NOMO-1 treated with DMSO at 0.1 percent for 48 hours (cell line): ENCODE results near the gene METTL14.

Source experiments
- DNase-seq: peaks from one replicate; lab custom pipeline; 2025; ENCODE audit not compliant: unreplicated experiment; lab: John Stamatoyannopoulos, UW

METTL14 gene

GRCh38 chr4:118732591-118733330 lies 47.6 kb downstream of the METTL14 start:
- no peak for DNase-seq

- DNase-seq: no peak
Measured at GRCh38 chr4:118734491-118735205, 49.5 kb downstream of the METTL14 start.

GRCh38 chr4:118736900-118737299 lies 51.7 kb downstream of the METTL14 start:
- DNase-seq: no peak

DNA sequence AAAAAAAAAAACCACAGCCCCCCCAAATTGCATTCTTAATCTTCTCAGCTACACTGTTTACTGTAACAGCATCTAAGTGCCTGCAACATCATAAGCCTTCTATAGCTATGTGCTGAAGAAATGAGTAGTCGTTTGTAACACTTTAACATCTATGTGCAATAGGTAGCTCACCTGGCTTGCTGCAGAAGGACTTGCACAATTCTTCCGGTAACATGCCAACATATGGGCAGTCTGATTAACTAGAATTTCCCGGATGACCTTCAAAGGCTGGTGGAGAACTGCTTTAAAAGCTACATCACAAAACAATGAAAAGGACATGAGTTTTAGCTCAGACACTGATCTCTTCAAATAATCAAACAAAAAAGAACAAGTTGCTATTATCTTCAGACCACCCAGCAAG lies 52.9 kb downstream of the METTL14 start:
- DNase-seq: no peak

- DNase-seq: no peak
Measured at GRCh38 chr4:118739022-118739713, 54.0 kb downstream of the METTL14 start.

- no peak for DNase-seq
Measured at GRCh38 chr4:118740869-118741268, 55.7 kb downstream of the METTL14 start.

- DNase-seq: no peak
Measured at GRCh38 chr4:118741301-118741855, 56.2 kb downstream of the METTL14 start.

DNA sequence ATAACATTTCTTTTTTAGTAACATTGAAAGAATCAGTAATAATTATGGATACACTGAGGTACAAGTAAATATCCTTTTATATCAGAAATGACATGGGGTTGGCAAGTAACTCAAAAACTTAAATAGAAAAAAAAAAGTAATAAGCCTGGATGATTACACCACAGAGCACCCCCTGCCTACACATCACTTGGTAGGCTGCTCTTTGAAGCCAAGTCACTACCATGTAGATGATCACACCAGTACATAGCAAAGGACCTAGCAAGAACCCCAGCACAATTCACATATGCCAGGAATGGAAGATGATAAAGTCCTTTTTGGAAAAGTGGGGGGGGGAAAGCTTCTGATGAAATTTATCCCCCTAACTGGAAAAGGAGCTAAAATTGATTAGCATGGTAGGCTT lies 56.9 kb downstream of the METTL14 start:
- DNase-seq: no peak

DNA sequence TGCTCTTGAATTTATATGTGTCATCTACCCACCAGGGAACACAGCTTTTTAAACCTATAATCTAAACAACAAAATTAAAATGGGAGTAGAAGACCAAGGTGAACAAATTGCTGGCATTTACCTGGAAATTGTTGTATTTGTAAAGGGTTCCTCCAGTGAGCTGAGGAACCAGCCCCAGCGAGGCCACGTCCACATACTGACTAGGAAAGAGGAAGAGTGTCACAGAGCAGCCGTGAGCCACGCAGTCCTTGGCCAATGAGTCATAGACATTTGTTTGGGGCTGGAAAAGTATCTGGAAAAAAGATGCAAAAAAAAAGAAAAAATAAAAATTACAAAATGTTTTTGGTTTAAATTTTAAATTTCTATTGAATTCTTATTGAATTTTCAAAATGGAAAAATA lies 58.7 kb downstream of the METTL14 start:
- peak; percentile 31 for DNase-seq

DNA sequence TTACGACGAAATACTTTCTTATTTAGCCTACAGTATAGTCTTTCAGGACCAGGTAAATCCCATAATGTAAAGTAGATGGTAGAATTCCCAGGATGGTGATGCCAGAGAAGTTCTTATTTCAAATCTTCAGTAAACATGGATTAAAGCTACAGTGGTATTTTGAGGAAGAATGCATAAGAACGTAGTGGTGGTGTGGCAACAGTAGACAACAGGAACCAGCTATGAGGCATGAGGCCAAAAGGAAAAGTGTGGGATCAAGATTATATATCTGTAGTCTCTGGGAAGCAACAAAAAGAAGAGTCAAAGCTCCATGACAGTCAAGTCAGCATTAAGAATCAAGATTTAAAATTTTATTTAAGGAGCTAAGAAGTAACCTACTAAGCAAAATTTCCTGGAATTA lies 60.2 kb downstream of the METTL14 start:
- DNase-seq: no peak

- DNase-seq: no peak
Measured at GRCh38 chr4:118746251-118746919, 61.2 kb downstream of the METTL14 start.

DNA sequence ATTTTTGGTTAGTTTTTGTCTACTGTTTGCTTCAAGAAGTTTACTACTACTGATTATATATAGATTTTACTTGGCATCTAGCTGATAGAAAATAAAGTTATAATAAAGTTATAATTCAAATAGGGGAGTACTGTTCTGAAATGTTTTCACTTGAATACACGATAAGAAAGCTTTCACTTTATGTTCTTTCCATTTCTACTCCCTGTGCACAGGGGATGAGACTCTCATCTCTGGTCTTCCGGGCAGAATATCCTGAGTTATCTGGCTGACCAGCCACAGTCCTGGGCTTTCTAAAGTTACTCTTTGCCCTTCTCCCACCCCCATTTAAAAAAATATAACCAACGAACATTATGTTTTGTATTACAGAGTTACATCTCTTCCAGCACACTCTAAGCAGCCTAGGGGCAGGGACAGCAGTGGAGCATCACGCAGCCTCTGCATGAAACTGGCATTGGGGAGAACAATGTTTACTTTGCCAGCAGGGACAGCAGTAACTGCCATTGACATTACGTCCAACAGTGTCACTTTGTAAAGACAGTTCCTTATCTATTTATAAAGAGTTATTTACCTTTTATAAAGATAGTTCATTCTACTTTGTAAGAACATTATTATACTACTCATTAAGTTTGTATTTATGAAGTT lies 64.3 kb downstream of the METTL14 start:
- no peak for DNase-seq

GRCh38 chr4:118751629-118752323 lies 66.6 kb downstream of the METTL14 start:
- no peak for DNase-seq

DNA sequence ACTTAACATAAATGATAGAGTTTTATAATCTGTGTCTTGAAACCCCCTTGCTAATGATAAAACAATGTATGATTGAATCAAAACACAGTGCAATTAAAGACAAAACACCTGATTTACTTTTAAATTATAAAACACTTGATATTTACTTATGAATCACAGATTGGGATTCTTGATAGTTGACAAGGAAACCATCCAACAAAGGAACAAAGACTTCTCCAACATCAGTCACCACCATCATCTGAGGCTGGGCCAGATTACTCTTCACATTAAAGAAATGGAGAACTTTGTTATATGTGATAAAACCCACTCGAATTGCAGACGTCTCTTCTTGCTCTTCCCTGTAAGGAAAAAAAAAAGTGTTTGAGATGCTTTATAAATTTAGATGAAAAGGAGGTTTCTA lies 67.4 kb downstream of the METTL14 start:
- DNase-seq: no peak

GRCh38 chr4:118753096-118753495 lies 67.9 kb downstream of the METTL14 start:
- DNase-seq: no peak

DNA sequence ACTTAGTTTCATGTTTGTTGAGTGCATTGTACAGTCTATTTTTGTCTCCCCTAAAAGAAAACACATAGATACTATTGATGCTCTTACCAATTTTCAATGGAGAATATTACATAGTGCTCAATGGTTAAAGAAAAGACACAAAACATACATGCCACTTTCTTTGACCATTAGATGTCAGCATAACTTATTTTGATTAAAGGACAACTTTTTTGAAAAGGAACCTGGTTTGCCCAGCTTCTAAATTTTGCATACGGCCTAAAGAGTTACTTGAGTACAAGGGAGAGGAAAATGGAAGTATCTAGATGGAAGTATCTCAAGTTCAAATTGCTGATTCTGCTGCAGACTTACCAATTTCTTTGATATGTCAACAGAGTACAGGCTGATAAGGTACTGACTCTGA lies 68.5 kb downstream of the METTL14 start:
- DNase-seq: no peak

- DNase-seq: no peak
Measured at GRCh38 chr4:118754890-118755289, 69.7 kb downstream of the METTL14 start.

GRCh38 chr4:118755438-118756226 lies 70.4 kb downstream of the METTL14 start:
- DNase-seq: no peak

DNA sequence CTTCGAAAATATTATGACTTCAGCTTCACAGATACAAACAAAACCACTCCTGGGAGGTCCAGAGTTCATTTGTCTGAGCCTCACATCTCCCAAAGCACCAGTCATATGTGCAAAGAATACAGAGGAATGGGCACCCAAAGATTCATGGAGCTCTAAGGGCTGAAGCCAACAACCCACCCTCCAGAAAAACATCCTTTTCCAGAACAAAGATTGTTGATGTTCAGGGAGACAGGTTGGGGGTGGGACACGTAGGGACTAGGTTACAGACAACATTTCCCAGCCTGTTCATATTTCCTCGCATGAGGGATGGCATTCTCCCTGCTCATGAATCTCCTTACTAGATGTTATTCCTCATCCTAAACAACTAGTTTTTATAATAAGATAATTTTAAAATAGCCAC lies 71.2 kb downstream of the METTL14 start:
- no peak for DNase-seq
